ENCODE measurements around the gene ATR. TPM values are rescaled to one million over a fixed set of nuclear protein-coding genes. Genes with fewer than 3 reads are reported as not detected.
"Not testable (repeated sequence)": the region's sequence is repeated elsewhere in the genome, so short reads cannot be mapped to it uniquely, and the experiment has no call there.

ATR gene
- total RNA-seq, 1 donor from 2014 or later, result 47.4 TPM

- ChIA-PET POLR2A (no interaction called here), CTCF (no interaction called here)
- no peak for TF ChIP-seq CTCF (IDR thresholded peaks at IDR 0.05)
- intact Hi-C loops (cut with micrococcal nuclease), result no loop called here
- no peak for ATAC-seq (ENCODE audit: low read depth)
- Mint-ChIP-seq H3K27me3 (no peaks in the 10 kb centered on the region), H3K27ac (no peak overlapping the region), H3K4me1 (peaks cover 9% of the 10 kb centered on the region), H3K4me3 (no peak overlapping the region), H3K36me3 (ENCODE audit: low read depth) (peaks cover 60% of the 10 kb centered on the region), H3K9me3 (no peaks in the 10 kb centered on the region)
- DNase-seq, result no peak
Observed at GRCh38 chr3:142566096-142566495, 12.4 kb downstream of the ATR start.

GRCh38 chr3:142563496-142563997, 15.0 kb downstream of the ATR start:
- intact Hi-C loops (cut with micrococcal nuclease), result loop anchor here (5.0 kb wide), 1 partner anchor 36 kb away; no protein-coding TSS in a partner anchor
- ATAC-seq (ENCODE audit: low read depth), result no peak
- peaks cover 66% of the 10 kb centered on the region for H3K36me3 Mint-ChIP-seq (ENCODE audit: low read depth)

GRCh38 chr3:142560118-142560517, 18.4 kb downstream of the ATR start:
- TF ChIP-seq CTCF (IDR thresholded peaks at IDR 0.05), result no peak
- intact Hi-C loops (cut with micrococcal nuclease), result loop anchor here (5.0 kb wide), 1 partner anchor 33 kb away; no protein-coding TSS in a partner anchor
- H3K36me3 Mint-ChIP-seq (ENCODE audit: low read depth), result peaks cover 68% of the 10 kb centered on the region
- no peak overlapping the region for H3K4me3 Mint-ChIP-seq
- ChIA-PET POLR2A (no interaction called here), CTCF (no interaction called here)
- H3K4me1 Mint-ChIP-seq, result no peaks in the 10 kb centered on the region
- DNase-seq, result no peak
- H3K27me3 Mint-ChIP-seq, result no peaks in the 10 kb centered on the region
- H3K9me3 Mint-ChIP-seq, result no peaks in the 10 kb centered on the region
- H3K27ac Mint-ChIP-seq, result no peak overlapping the region
- no peak for ATAC-seq (ENCODE audit: low read depth)

More at GRCh38 chr3:142563496-142563997, 15.0 kb downstream of the ATR start:
- ChIA-PET CTCF (no interaction called here), POLR2A (no interaction called here)
- no peak for DNase-seq
- H3K9me3 Mint-ChIP-seq, result no peaks in the 10 kb centered on the region
- no peak for TF ChIP-seq CTCF (IDR thresholded peaks at IDR 0.05)
- H3K27ac Mint-ChIP-seq, result no peak overlapping the region
- no peak overlapping the region for H3K4me3 Mint-ChIP-seq
- no peaks in the 10 kb centered on the region for H3K27me3 Mint-ChIP-seq
- H3K4me1 Mint-ChIP-seq, result no peaks in the 10 kb centered on the region

- DNase-seq (no peak), ATAC-seq (ENCODE audit: low read depth) (no peak)
- TF ChIP-seq CTCF (IDR thresholded peaks at IDR 0.05), result no peak
- POLR2A ChIA-PET, result no interaction called here
- Mint-ChIP-seq H3K36me3 (ENCODE audit: low read depth) (peaks cover 69% of the 10 kb centered on the region), H3K27me3 (no peaks in the 10 kb centered on the region), H3K27ac (no peak overlapping the region), H3K4me3 (no peak overlapping the region), H3K4me1 (no peaks in the 10 kb centered on the region), H3K9me3 (no peaks in the 10 kb centered on the region)
- intact Hi-C loops (cut with micrococcal nuclease), result no loop called here
- CTCF ChIA-PET, result no interaction called here
Observed at GRCh38 chr3:142553741-142554140, 24.8 kb downstream of the ATR start.

- CTCF ChIA-PET; DNase-seq; H3K27me3 Mint-ChIP-seq; H3K9me3 Mint-ChIP-seq; H3K4me1 Mint-ChIP-seq; H3K27ac Mint-ChIP-seq; POLR2A ChIA-PET; H3K4me3 Mint-ChIP-seq; intact Hi-C loops (cut with micrococcal nuclease); ATAC-seq (ENCODE audit: low read depth): not testable (repeated sequence)
- H3K36me3 Mint-ChIP-seq (ENCODE audit: low read depth), result peaks cover 76% of the 10 kb centered on the region
Observed at GRCh38 chr3:142552579-142552978, 26.0 kb downstream of the ATR start.

- H3K36me3 Mint-ChIP-seq (ENCODE audit: low read depth), result peaks cover 58% of the 10 kb centered on the region
- CTCF ChIA-PET, result no interaction called here
- no peaks in the 10 kb centered on the region for H3K4me1 Mint-ChIP-seq
- no peaks in the 10 kb centered on the region for H3K27me3 Mint-ChIP-seq
- H3K9me3 Mint-ChIP-seq, result no peaks in the 10 kb centered on the region
- DNase-seq (no peak), ATAC-seq (ENCODE audit: low read depth) (no peak)
- POLR2A ChIA-PET, result no interaction called here
- intact Hi-C loops (cut with micrococcal nuclease), result no loop called here
- no peak overlapping the region for H3K27ac Mint-ChIP-seq
- no peak for TF ChIP-seq CTCF (IDR thresholded peaks at IDR 0.05)
- H3K4me3 Mint-ChIP-seq, result no peak overlapping the region
Observed at GRCh38 chr3:142549986-142550385, 28.5 kb downstream of the ATR start.
